HG03025 (cell line): Measurements from ENCODE around the gene ABCA1.
"Not testable (repeated sequence)": the region's sequence is repeated elsewhere in the genome, so short reads cannot be mapped to it uniquely, and the experiment has no call there.

ENCODE experiments used
- ATAC-seq: cut with Tn5 transposase; IDR thresholded peaks from one replicate; pipeline ENCODE4 v1.9.1; 2021; ENCODE audit warnings: mild to moderate bottlenecking, moderate library complexity; ENCODE audit not compliant: unreplicated experiment, low FRiP score

The ABCA1 gene

DNA sequence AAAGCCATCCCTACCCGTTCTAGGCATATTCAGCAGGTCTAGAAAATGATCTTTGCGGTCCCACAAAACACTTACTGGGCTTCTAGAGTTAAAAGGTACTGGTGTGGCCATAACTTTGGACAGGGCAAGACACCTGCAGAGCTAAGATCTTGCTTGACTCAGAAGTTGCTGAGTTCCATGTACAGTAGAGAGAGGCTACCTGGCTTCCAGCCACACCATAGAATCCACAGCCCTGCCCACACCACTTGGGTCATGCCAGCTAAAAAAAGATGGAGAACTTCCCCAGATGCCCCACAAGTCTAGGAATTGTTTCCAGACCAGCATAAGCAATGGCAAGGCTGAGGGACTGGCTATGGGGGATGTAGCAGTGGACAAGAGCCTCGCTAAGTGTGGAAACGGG lies 52.1 kb downstream of the ABCA1 start:
- no peak for ATAC-seq

DNA sequence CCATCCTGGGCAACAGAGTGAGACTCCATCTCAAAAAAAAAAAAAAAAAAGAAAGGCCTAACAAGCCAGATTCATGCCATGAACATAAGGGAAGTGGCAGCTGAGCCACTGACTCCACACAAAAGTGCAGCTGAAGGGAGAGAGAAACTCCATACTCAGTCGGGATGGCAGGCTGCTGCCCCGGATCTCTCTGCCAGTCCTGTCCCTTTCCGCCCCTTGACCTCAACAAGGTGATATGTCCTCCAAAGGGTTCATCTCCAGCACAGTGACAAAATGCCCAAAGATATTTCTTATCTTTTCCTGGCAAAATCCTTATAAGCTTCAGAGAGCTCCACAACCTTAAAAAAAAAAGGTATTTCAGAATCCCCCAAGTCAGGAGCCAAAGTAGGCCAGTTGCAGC lies 52.6 kb downstream of the ABCA1 start:
- ATAC-seq = no peak

DNA sequence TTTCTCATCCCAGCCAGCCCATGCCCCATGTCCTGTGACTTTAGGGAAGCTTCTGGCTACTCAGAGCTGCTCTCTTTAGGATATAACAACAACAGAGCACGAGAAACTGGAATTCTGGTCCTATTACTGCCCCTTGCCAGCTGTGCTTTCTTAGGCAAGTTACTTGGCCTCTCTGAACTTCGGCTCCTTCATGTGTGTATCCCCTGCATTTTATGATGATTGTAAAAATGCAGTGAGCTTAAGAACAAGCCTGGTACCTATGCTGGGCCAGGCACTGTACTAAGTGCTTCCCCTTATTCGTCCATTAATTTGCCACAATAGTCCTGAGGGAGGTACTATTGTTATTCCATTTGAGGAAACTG lies 54.5 kb downstream of the ABCA1 start:
- no peak for ATAC-seq

- ATAC-seq = no peak
These were observed 55.1 kb downstream of the ABCA1 start for GRCh38 chr9:104872656-104873488.

GRCh38 chr9:104871961-104872527 lies 55.9 kb downstream of the ABCA1 start:
- ATAC-seq = no peak

DNA sequence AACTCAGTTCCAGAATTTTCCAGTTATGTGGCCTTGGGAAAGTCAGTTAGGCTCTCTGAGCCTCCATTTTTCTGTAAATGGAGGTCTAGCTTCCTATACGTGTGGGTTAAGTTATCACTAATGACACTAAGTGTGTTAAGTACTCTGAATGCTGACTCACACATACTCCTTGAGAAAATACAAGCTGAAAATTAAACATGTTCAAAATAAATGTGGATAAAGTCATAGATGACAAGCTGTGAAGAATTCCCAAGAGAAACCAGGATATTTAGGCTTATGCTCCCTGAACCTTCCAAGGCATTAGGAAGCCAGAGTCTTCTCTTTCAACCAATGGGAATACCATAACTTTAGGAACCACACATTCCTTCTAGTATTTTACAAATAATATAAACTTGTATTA lies 58.1 kb downstream of the ABCA1 start:
- ATAC-seq = no peak

DNA sequence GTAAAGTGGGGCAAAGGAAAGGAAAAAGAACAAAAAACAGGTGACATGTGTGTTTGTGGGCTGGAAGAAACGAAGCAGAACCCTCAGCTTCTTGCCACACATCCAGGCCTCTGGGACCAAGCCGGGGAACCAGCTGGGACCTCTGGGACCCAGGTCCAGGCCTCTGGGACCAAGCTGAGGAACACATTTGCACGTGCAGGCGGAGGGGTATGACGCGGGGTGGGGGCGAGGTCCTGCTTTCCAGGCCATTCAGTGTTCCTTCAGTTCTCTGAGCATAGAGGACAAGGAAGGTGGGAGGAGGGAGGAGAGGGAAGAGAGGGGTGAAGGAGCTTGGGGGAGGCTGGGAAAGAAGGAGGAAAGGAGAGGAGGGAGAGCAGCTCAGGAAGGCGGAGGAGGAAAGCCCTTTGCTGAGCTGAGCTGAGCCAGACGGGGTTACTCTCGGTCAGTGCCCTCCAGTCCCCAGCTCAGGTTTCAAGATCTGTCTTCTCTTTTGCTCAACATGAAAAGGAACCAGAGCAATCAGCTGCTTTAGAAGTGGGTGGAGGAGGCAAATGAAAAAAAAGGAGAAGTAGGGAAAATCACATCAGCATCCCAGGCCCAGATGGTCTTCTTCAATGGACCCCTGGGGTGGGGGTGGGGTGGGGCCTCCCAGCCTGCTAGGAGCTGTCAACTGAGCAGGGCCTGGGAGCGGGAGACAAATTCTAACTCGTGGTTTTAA lies 59.1 kb downstream of the ABCA1 start:
- ATAC-seq = peak; percentile 98

DNA sequence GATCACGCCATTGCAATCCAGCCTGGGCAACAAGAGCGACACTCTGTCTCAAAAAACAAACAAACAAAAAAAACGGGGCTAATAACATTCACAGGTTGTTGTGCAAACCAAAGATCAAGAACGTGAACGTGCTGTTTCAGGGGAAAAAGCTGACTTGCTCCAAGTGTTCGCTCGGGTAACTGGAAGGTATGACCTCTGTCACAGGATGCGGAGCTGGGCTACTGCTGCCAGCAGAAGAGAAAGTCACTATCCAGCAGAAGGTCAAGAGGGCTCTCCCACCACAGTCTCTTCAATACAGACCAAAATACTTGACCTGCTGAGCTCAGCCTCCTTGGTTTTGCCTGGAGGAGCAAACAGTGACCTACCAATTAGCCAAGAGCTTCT lies 59.7 kb downstream of the ABCA1 start:
- no peak for ATAC-seq

DNA sequence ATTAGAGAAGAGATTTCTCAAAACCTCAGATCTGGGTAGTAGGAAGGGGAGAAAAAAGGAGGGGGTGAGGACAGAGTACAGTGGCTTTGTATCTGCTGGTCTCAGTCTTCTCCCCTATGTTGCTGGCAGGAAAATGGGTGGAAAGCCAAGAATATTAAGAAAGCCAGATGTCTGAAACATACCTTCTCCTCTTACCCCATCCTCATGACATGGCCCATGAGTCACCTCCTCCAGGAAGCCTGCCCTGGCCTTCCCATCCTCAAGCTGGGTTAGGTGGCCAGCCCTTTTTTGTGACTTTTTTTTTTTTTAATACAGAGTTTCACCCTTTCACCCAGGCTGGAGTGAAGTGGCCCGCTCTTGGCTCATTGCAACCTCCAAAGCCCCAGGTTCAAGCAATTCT lies 61.8 kb downstream of the ABCA1 start:
- no peak for ATAC-seq

GRCh38 chr9:104864675-104865104 lies 63.3 kb downstream of the ABCA1 start:
- no peak for ATAC-seq

- peak; percentile 60 for ATAC-seq
These were observed 64.6 kb downstream of the ABCA1 start for GRCh38 chr9:104863180-104863883.

GRCh38 chr9:104861397-104861796 lies 66.6 kb downstream of the ABCA1 start:
- no peak for ATAC-seq

GRCh38 chr9:104860263-104860662 lies 67.7 kb downstream of the ABCA1 start:
- ATAC-seq = peak; percentile 67

- no peak for ATAC-seq
These were observed 69.1 kb downstream of the ABCA1 start for GRCh38 chr9:104858846-104859245.

DNA sequence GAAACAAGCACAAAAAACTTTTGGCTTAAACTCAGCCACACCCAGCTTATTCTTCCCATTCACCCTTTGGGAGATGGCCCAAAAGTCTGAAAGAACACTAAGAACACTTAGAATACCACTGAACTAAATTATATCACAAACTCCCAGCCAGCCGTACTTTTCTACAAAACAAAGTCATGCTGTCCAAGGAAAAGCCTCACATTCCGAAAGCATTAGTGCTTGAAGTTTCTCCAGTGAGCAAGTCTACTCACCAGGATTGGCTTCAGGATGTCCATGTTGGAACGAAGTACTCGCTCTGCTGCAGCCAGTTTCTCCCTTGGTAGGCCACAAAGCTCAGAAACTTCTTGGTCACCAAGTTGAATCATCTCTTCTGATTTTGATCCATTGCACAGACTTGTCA lies 69.7 kb downstream of the ABCA1 start:
- ATAC-seq = no peak

DNA sequence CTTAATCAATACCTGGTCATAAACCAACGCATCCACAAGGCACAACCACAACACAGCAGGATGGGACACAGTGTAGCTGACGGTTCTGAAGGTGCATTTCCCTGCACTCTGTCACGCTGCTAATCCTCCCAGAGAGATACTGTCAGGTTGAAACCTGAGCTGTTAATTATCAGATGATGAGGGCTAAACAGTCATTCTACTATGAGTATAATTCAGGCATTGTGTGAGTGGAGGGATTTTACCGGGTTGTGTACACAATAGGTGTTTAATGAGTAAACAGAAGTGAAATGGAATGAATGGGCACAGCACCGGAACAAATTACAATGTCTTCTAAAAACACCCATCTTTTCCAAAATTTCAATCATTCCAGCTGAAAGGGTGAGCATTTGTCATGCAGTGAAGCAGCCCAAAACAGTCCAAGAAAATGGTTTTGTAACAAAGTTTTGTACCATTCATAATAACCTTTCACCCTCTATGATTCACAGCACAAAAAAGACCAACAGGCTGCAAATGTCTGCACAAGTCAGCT lies 71.5 kb downstream of the ABCA1 start:
- no peak for ATAC-seq

- ATAC-seq = no peak
These were observed 72.1 kb downstream of the ABCA1 start for GRCh38 chr9:104855807-104856206.

DNA sequence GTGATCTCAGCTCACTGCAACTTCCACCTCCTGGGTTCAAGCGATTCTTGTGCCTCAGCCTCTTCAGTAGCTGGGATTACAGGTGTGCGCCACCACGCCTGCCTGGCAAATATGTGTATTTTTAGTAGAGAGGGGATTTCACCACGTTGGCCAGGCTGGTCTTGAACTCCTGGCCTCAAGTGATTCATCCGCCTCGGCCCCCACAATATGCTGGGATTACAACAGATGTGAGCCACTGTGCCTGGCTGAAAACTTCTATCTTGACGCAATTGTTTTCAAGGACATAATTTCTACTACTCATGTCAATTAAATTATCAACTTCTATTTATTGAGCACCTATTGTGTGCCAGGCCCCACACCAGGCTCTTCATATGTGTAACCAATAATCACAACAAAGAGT lies 72.7 kb downstream of the ABCA1 start:
- not testable (repeated sequence) for ATAC-seq

GRCh38 chr9:104854613-104855012 lies 73.3 kb downstream of the ABCA1 start:
- no peak for ATAC-seq

DNA sequence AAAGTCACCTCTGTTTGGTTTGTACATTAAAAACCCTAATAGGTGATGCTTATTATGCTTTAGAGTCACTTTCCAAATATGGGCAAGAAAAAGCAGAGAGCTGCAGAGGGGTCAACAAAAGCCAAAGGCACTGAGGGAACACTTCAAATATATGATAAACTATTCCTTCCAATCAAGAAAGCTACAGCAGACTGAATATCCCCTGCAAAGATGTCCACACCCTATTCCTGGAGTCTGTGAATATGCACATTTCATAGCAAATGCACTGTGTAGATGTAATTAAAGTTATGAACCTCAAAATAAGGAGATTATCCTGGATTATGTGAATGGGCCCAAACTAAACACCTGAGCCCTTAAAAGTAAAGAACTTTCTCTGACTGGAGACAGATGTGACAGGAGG lies 74.3 kb downstream of the ABCA1 start:
- ATAC-seq = no peak

- no peak for ATAC-seq
These were observed 74.8 kb downstream of the ABCA1 start for GRCh38 chr9:104853159-104853558.
